A549 (cell line): Measurements from ENCODE around the gene DMRTB1. TPM values are rescaled to one million over a fixed set of nuclear protein-coding genes. Genes with fewer than 3 reads are reported as not detected.
A peak's percentile ranks its signal among the peaks of the same experiment; 100 is the strongest.

Source experiments
- ATAC-seq, 2 experiments: fragments of 200-7000 bp in 1 of 2; fragments of >200 bp in 1 of 2; cut with Nextera tagmentation in 1 of 2; cut with Tn5 transposase in 1 of 2; 3 replicates each; pipeline versions ENCODE4 v1.8.0 to v1.9.1; 2018 to 2020; ENCODE audit warnings: mild to moderate bottlenecking in 1 of 2, moderate library complexity in 1 of 2
- CTCF ChIA-PET: fragments of 300-600 bp; sonication (Branson Sonifier 250); formaldehyde crosslinking; extraction: SDS; loops from one replicate; lab custom pipeline; 2021; ENCODE audit warnings: antibody characterized with exemption, inconsistent platforms; lab: Yijun Ruan, JAX
- POLR2A ChIA-PET: fragments of 350-600 bp; formaldehyde crosslinking; extraction: SDS; loops from one replicate; lab custom pipeline; 2021; ENCODE audit warnings: antibody characterized with exemption, inconsistent platforms; lab: Yijun Ruan, JAX
- DNase-seq, 2 experiments: peaks; one replicate each; pipeline versions ENCODE4 v3.0.0 to v3.0.0-alpha.2; 2011 to 2016; ENCODE audit warnings: low read depth in 1 of 2, low spot score in 1 of 2
- FAIRE-seq: peaks from 2 replicates; lab custom pipeline; 2011; peaks lifted over from hg19 to GRCh38; lab: Jason Lieb, UNC
- H3K27ac ChIP-seq, 2 experiments: fragments of >200 bp; sonication (Bioruptor Twin); formaldehyde crosslinking; 3 replicates each; pipeline ENCODE4 v1.5.1; 2016 to 2017
- H3K4me1 ChIP-seq: fragments of >200 bp; sonication (Bioruptor Twin); formaldehyde crosslinking; 3 replicates; pipeline ENCODE4 v1.6.1; 2016
- H3K4me2 ChIP-seq: fragments of >200 bp; sonication (Bioruptor Twin); formaldehyde crosslinking; 3 replicates; pipeline ENCODE4 v1.6.1; 2016
- H3K4me3 ChIP-seq: fragments of >200 bp; sonication (Bioruptor Twin); formaldehyde crosslinking; 3 replicates; pipeline ENCODE4 v1.5.1; 2016
- H3K9me3 ChIP-seq: fragments of >200 bp; sonication (Bioruptor Twin); formaldehyde crosslinking; 3 replicates; pipeline ENCODE4 v1.6.1; 2016
- BHLHE40 ChIP-seq: IDR thresholded peaks from 2 replicates; pipeline ENCODE4 v1.6.1; 2012; ENCODE audit warnings: low read depth, low read length, inconsistent platforms
- CBX2 ChIP-seq: fragments of 200-600 bp; sonication (generic); IDR thresholded peaks from 2 replicates; pipeline ENCODE4 v1.6.1; 2016; ENCODE audit warnings: low read depth, mild to moderate bottlenecking, borderline replicate concordance
- CEBPB ChIP-seq, 2 experiments: fragments of >200 bp in 1 of 2; sonication (Bioruptor Twin) in 1 of 2; formaldehyde crosslinking in 1 of 2; IDR thresholded peaks; 2 replicates each; pipeline ENCODE4 v1.6.1; 2012 to 2016
- CHD4 ChIP-seq: fragments of 200-600 bp; sonication (generic); IDR thresholded peaks from 2 replicates; pipeline ENCODE4 v1.6.1; 2016; ENCODE audit warnings: antibody characterized with exemption, mild to moderate bottlenecking, borderline replicate concordance
- EHF ChIP-seq: fragments of 250-450 bp; sonication (Bioruptor Pico); IDR thresholded peaks from 2 replicates; pipeline ENCODE4 v1.5.0; 2020; ENCODE audit warnings: mild to moderate bottlenecking
- ELK1 ChIP-seq: fragments of 150-350 bp; IDR thresholded peaks from 2 replicates; pipeline ENCODE4 v1.6.1; 2014; ENCODE audit warnings: low read depth, mild to moderate bottlenecking, low read length
- EP300 ChIP-seq, 2 experiments: fragments of >200 bp; sonication (Bioruptor Twin); formaldehyde crosslinking; IDR thresholded peaks; 2 replicates in 1 of 2; 3 replicates in 1 of 2; pipeline ENCODE4 v1.6.1; 2016 to 2017
- ESRRA ChIP-seq: fragments of 150-350 bp; IDR thresholded peaks from 2 replicates; pipeline ENCODE4 v1.6.1; 2014; ENCODE audit warnings: mild to moderate bottlenecking, low read length, borderline replicate concordance
- FOSB ChIP-seq: fragments of 250-450 bp; sonication (Bioruptor Pico); IDR thresholded peaks from 2 replicates; pipeline ENCODE4 v1.5.0; 2020; ENCODE audit warnings: mild to moderate bottlenecking, moderate library complexity
- GATA3 ChIP-seq: IDR thresholded peaks from 2 replicates; pipeline ENCODE4 v1.6.1; 2012; ENCODE audit warnings: borderline replicate concordance
- HEYL ChIP-seq: fragments of 250-450 bp; sonication (Bioruptor Pico); IDR thresholded peaks from 2 replicates; pipeline ENCODE4 v1.8.0; 2021; ENCODE audit warnings: mild to moderate bottlenecking, moderate library complexity
- HOXB5 ChIP-seq: fragments of 250-450 bp; sonication (Bioruptor Pico); IDR thresholded peaks from 2 replicates; pipeline ENCODE4 v1.5.0; 2020; ENCODE audit warnings: mild to moderate bottlenecking, moderate library complexity
- MYC ChIP-seq: IDR thresholded peaks from 2 replicates; pipeline ENCODE4 v1.6.1; 2012; ENCODE audit warnings: mild to moderate bottlenecking, inconsistent platforms, low read length, improper control_type of control experiment, borderline replicate concordance
- NR3C1 ChIP-seq: fragments of >200 bp; sonication (Bioruptor Twin); formaldehyde crosslinking; IDR thresholded peaks from 3 replicates; pipeline ENCODE4 v1.6.1; 2017
- POLR2A ChIP-seq: IDR thresholded peaks from 2 replicates; pipeline ENCODE4 v1.6.1; 2012; ENCODE audit warnings: mild to moderate bottlenecking, low read length
- POLR2AphosphoS2 ChIP-seq: conservative IDR thresholded peaks from 2 replicates; pipeline ENCODE4 v1.6.1; 2012; ENCODE audit warnings: low read length, improper control_type of control experiment, inconsistent platforms
- RAD21 ChIP-seq, 2 experiments: fragments of >200 bp in 1 of 2; sonication (Bioruptor Twin) in 1 of 2; formaldehyde crosslinking in 1 of 2; IDR thresholded peaks in 1 of 2; conservative IDR thresholded peaks in 1 of 2; 2 replicates in 1 of 2; 3 replicates in 1 of 2; pipeline ENCODE4 v1.6.1; 2012 to 2018; ENCODE audit warnings: inconsistent platforms in 1 of 2
- RFX5 ChIP-seq: fragments of 450-650 bp; IDR thresholded peaks from 2 replicates; pipeline ENCODE4 v1.7.1; 2014; ENCODE audit warnings: antibody characterized with exemption, mild to moderate bottlenecking, moderate library complexity
- TP53 ChIP-seq: fragments of 250-450 bp; sonication (Bioruptor Pico); IDR thresholded peaks from 2 replicates; pipeline ENCODE4 v1.5.0; 2021; ENCODE audit warnings: mild to moderate bottlenecking, moderate library complexity
- USF2 ChIP-seq: fragments of 450-650 bp; IDR thresholded peaks from 2 replicates; pipeline ENCODE4 v1.6.1; 2014; ENCODE audit warnings: antibody characterized with exemption
- ZFP36 ChIP-seq: fragments of 450-650 bp; IDR thresholded peaks from 2 replicates; pipeline ENCODE4 v1.6.1; 2014; ENCODE audit warnings: borderline replicate concordance; ENCODE audit not compliant: partially characterized antibody
- ZNF302 ChIP-seq: fragments of 250-450 bp; sonication (Bioruptor Pico); IDR thresholded peaks from 2 replicates; pipeline ENCODE4 v1.9.0; 2021; ENCODE audit warnings: inconsistent platforms, mild to moderate bottlenecking, moderate library complexity
- ZSCAN20 ChIP-seq: fragments of 250-450 bp; sonication (Bioruptor Pico); IDR thresholded peaks from 2 replicates; pipeline ENCODE4 v1.8.0; 2022; ENCODE audit warnings: mild to moderate bottlenecking, moderate library complexity
- WGBS: methylation state at CpG from one replicate; pipeline ENCODE4 v1.1.6; 2017; ENCODE audit errors: missing lambda C conversion rate; 5-methylcytosine and 5-hydroxymethylcytosine counted together
- polyA plus RNA-seq, 4 experiments: library from polyadenylated mRNA; depleted of rRNA in 3 of 4; stranded (reverse); fragments of >200 nt; fragmentation: RNase III in 1 of 4; extraction: RNeasy Plus Mini Kit Qiagen cat#74134 plus additional on column Dnase treatment in 1 of 4; gene quantifications; 2 replicates in 3 of 4; 3 replicates in 1 of 4; pipeline ENCODE4 v1.2.3, GENCODE V29; 2011 to 2017
- TF ChIP-seq, protein P1 (sequence below): fragments of 200-600 bp; sonication (generic); IDR thresholded peaks from 2 replicates; pipeline ENCODE4 v1.6.1; 2016; ENCODE audit warnings: antibody characterized with exemption, mild to moderate bottlenecking, moderate library complexity

DMRTB1 gene
- polyA plus RNA-seq, 2 of the 4 experiments (the other 2 are of a cell fraction), result not detected

GRCh38 chr1:53500204-53501064 lies 41.2 kb downstream of the DMRTB1 start:
- no peak overlapping the region for H3K4me3 ChIP-seq
- FAIRE-seq (no peak), ATAC-seq (no peak), DNase-seq (no peak)
- H3K27ac ChIP-seq, result no peak overlapping the region
- no peaks in the 10 kb centered on the region for H3K4me1 ChIP-seq
- no peak overlapping the region for H3K4me2 ChIP-seq
- CTCF ChIA-PET, result interaction anchor here (0.6 to 3.8 kb wide), 2 partner anchors 15 to 459 kb away, joined by 4 to 26 read pairs; no protein-coding TSS in a partner anchor
- H3K9me3 ChIP-seq, result no peaks in the 10 kb centered on the region
- POLR2A ChIA-PET, result no interaction called here
- 79% methylated on average over 23 of the region's 34 CpGs for WGBS
- TF ChIP-seq RAD21 (conservative IDR thresholded peaks at IDR 0.05 in 1 of 2, IDR thresholded peaks at IDR 0.05 in 1 of 2), result no peak
- TF ChIP-seq POLR2A, result no peak
- TF ChIP-seq ZFP36, result no peak
- TF ChIP-seq CHD4, result no peak
- no peak for TF ChIP-seq HOXB5 (CRISPR knock-in tag)
- TF ChIP-seq ZNF302 (CRISPR knock-in tag), result no peak
- TF ChIP-seq CEBPB (IDR thresholded peaks at IDR 0.05), result no peak
- TF ChIP-seq BHLHE40, result no peak
- TF ChIP-seq, protein P1, sequence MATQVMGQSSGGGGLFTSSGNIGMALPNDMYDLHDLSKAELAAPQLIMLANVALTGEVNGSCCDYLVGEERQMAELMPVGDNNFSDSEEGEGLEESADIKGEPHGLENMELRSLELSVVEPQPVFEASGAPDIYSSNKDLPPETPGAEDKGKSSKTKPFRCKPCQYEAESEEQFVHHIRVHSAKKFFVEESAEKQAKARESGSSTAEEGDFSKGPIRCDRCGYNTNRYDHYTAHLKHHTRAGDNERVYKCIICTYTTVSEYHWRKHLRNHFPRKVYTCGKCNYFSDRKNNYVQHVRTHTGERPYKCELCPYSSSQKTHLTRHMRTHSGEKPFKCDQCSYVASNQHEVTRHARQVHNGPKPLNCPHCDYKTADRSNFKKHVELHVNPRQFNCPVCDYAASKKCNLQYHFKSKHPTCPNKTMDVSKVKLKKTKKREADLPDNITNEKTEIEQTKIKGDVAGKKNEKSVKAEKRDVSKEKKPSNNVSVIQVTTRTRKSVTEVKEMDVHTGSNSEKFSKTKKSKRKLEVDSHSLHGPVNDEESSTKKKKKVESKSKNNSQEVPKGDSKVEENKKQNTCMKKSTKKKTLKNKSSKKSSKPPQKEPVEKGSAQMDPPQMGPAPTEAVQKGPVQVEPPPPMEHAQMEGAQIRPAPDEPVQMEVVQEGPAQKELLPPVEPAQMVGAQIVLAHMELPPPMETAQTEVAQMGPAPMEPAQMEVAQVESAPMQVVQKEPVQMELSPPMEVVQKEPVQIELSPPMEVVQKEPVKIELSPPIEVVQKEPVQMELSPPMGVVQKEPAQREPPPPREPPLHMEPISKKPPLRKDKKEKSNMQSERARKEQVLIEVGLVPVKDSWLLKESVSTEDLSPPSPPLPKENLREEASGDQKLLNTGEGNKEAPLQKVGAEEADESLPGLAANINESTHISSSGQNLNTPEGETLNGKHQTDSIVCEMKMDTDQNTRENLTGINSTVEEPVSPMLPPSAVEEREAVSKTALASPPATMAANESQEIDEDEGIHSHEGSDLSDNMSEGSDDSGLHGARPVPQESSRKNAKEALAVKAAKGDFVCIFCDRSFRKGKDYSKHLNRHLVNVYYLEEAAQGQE, result no peak
- no peak for TF ChIP-seq USF2
- no peak for TF ChIP-seq ESRRA
- no peak for TF ChIP-seq CBX2
- no peak for TF ChIP-seq GATA3
- TF ChIP-seq NR3C1, result no peak
- no peak for TF ChIP-seq TP53 (CRISPR knock-in tag)
- TF ChIP-seq ZSCAN20, result no peak
- no peak for TF ChIP-seq FOSB (CRISPR knock-in tag)
- no peak for TF ChIP-seq POLR2AphosphoS2
- TF ChIP-seq MYC, result no peak

GRCh38 chr1:53501065-53502005 lies 42.1 kb downstream of the DMRTB1 start:
- Histone ChIP-seq H3K4me3 (no peak overlapping the region), H3K9me3 (no peaks in the 10 kb centered on the region), H3K27ac (no peak overlapping the region), H3K4me2 (no peak overlapping the region), H3K4me1 (no peaks in the 10 kb centered on the region)
- TF ChIP-seq NR3C1 (no peak), CBX2 (no peak), RFX5 (no peak), EP300 (IDR thresholded peaks at IDR 0.05) (no peak), HOXB5 (CRISPR knock-in tag) (no peak), GATA3 (no peak), HEYL (CRISPR knock-in tag) (no peak), EHF (CRISPR knock-in tag) (no peak), ELK1 (no peak)
- ATAC-seq, result peak; percentile 21 to 22; a peak in 1 of 6 replicates
- ChIA-PET POLR2A (no interaction called here), CTCF (no interaction called here)
- no peak for DNase-seq
- FAIRE-seq, result no peak
- WGBS, result 62% methylated on average over 5 of the region's 21 CpGs
